ENCODE measurements around the gene MYH7B. TPM values are rescaled to one million over a fixed set of nuclear protein-coding genes. Genes with fewer than 3 reads are reported as not detected.

MYH7B gene
- total and polyA plus RNA-seq, 8 donors = 0.15 to 1.5 (median 0.59) TPM; not detected in 2

DNA sequence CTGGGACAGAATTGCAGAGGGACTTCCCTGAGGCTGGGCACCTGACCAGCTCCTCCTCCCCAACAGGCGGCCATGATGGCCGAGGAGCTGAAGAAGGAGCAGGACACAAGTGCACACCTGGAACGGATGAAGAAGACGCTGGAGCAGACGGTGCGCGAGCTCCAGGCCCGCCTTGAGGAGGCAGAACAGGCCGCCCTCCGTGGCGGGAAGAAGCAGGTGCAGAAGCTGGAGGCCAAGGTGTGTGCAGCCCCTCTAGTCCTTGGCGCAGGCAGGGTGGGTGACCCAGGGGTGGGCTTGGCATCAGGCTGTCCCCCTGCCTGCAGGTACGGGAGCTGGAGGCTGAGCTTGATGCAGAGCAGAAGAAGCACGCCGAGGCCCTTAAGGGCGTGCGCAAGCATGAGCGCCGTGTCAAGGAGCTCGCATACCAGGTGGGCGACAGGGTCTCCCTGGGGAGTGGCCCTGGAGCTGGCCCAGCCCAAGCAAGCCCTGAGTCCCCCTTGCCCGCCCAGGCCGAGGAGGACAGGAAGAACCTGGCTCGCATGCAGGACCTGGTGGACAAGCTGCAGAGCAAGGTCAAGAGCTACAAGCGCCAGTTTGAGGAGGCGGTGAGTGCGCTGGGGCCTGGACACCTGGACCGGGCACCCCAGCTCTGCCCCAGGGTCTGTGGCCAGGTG, 45.4 kb downstream of the MYH7B start:
- DNase-seq = no peak
- Histone ChIP-seq H3K4me1 (peaks cover 10 to 21% (median 12%) of the 10 kb centered on the region in 4 donors), H3K9me3 (no peaks in the 10 kb centered on the region), H3K27ac (no peak overlapping the region), H3K4me3 (no peak overlapping the region), H3K36me3 (peaks cover 81 to 98% (median 96%) of the 10 kb centered on the region in 4 donors), H3K27me3 (no peaks in the 10 kb centered on the region)
- intact Hi-C loops (cut with DNase I; ENCODE audit: low total_unique reads) = no loop called here
- TF ChIP-seq EP300 (IDR thresholded peaks at IDR 0.05) (no peak), CTCF (IDR thresholded peaks at IDR 0.05) (no peak), POLR2AphosphoS5 (IDR thresholded peaks at IDR 0.05) (no peak), POLR2A (IDR thresholded peaks at IDR 0.05) (no peak)
- WGBS, 5 donors = 94 to 96% (median 95%) methylated on average over 26 to 28 of the region's 28 CpGs

DNA sequence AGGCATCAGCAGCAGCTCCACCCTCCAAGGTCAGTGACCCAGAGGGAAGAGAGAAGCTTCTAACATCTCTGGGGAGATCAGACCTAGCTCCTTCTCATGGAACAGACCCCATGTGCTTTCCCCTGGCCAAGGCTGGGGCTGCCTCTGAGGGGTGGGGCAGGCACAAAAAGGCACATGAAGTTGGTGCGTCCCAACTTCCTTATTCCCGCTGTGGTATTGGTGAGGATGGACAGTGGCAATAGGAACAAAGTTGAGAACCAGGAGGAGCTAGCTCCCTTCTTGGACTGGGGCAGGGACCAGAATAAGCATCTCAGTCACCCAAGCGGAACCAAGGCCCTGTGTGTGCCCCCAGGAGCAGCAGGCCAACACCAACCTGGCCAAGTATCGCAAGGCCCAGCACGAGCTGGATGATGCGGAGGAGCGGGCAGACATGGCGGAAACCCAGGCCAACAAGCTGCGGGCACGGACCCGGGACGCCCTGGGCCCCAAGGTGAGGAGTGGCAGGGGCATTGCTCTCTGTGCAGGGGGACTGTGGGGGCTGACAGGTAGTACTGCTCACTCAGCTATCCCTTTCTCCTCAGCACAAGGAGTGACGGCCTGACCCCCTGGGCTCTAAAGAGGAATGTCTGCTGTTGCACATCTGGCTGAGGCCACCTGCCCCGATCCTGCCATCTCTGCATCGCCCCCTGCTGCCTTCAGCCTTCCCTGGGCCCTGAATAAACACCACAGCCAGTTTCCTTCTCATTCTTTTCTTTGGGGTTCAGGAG, 46.1 kb downstream of the MYH7B start:
- DNase-seq = no peak
- Histone ChIP-seq H3K27me3 (no peaks in the 10 kb centered on the region), H3K27ac (no peak overlapping the region), H3K36me3 (peaks cover 83 to 98% (median 96%) of the 10 kb centered on the region in 4 donors), H3K4me3 (no peak overlapping the region), H3K4me1 (peaks cover 10 to 20% (median 12%) of the 10 kb centered on the region in 4 donors), H3K9me3 (no peaks in the 10 kb centered on the region)
- 85 to 93% (median 90%) methylated on average over 14 to 15 of the region's 15 CpGs for WGBS, 5 donors
- TF ChIP-seq CTCF (IDR thresholded peaks at IDR 0.05) (no peak), POLR2A (IDR thresholded peaks at IDR 0.05) (no peak), EP300 (IDR thresholded peaks at IDR 0.05) (no peak), POLR2AphosphoS5 (IDR thresholded peaks at IDR 0.05) (no peak)
- intact Hi-C loops (cut with DNase I; ENCODE audit: low total_unique reads) = no loop called here

- no peak overlapping the region for H3K27ac ChIP-seq
- H3K4me3 ChIP-seq = no peak overlapping the region
- intact Hi-C loops (cut with DNase I; ENCODE audit: low total_unique reads) = no loop called here
- peaks cover 89 to 98% (median 97%) of the 10 kb centered on the region in 4 donors for H3K36me3 ChIP-seq
- H3K4me1 ChIP-seq = peaks cover 4 to 11% (median 4%) of the 10 kb centered on the region in 4 donors
- no peaks in the 10 kb centered on the region for H3K27me3 ChIP-seq
- no peaks in the 10 kb centered on the region for H3K9me3 ChIP-seq
- 78 to 96% (median 81%) methylated on average over 9 to 10 of the region's 10 CpGs for WGBS, 5 donors
- no peak for TF ChIP-seq CTCF (IDR thresholded peaks at IDR 0.05)
- TF ChIP-seq POLR2A (IDR thresholded peaks at IDR 0.05) = no peak
- no peak for TF ChIP-seq EP300 (IDR thresholded peaks at IDR 0.05)
- TF ChIP-seq POLR2AphosphoS5 (IDR thresholded peaks at IDR 0.05) = no peak
- no peak for DNase-seq
These were observed 47.0 kb downstream of the MYH7B start for GRCh38 chr20:35002426-35003210.
